ENCODE measurements around the gene JAKMIP2.

The JAKMIP2 gene

GRCh38 chr5:147788023-147788422 lies 5.5 kb upstream of the JAKMIP2 start:
- no peak for DNase-seq

- no peak for DNase-seq
These were observed 3.6 kb upstream of the JAKMIP2 start for GRCh38 chr5:147786142-147786541.

DNA sequence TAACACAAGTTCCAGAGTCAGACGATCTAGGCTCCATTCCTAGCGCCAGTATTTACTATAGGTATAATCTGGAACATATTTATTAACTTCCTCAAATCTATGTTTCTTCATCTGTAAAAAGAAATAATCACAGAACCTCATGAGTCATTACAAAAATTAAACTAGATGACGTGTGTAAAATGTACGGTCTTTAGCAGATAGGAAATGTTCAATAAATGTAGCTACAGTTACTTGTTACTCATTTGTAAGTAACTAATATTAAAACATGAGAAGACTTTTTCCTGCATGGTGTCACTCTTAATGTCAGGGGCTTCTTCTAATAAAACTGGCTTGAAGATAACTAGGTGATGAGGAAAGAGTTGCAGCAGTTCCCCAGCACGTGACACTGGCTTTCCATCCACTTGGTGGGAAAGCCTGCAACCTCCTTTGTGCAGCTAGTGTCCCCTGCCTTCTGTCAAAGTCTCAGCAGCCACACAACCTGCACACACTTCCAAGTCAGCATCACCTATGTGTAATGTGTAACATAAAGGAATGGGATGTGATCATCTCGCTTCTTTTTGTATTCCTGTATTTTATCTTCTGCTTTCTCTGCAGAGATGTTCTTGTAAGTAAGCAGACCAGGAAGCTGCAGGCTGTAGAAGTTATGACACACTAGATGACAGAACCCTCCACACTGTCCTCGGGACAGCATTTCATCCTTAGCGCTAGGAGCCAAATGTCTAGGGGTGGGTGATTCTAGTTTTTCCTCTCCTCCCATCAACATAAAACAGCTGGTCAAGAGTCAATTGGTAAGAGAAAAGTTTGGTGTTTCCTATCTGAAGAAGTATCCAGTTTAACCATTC lies 1.8 kb upstream of the JAKMIP2 start:
- DNase-seq: no peak

DNA sequence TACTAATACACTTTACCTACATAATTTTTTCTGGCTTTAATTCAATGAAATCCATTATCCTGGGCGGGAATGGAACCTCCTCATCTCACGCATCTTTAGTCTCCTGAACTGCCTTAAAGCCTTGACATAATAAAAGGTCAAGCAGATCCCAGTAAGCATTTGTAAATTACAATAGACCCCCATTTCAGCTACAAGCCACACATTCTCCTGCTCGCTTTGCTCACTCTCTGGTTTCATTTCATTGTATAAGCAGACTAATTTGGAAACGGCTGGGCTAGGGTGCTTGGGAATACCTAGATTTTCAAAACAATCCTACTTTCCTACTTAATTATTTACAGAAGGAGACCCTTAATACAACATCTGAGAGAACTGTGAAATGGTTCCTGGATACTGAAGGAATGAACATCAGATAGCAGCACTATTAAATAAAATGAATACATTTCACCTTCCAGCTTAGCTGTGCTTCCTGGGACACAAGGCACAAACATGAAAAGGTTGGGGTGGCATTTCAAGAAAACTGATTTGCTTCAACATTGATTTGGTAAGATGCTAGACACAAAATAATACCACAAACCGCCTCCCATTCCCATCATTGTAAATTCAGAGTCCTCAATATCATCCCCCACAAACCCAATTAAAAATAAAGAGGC lies 1.5 kb downstream of the JAKMIP2 start:
- no peak for DNase-seq

DNA sequence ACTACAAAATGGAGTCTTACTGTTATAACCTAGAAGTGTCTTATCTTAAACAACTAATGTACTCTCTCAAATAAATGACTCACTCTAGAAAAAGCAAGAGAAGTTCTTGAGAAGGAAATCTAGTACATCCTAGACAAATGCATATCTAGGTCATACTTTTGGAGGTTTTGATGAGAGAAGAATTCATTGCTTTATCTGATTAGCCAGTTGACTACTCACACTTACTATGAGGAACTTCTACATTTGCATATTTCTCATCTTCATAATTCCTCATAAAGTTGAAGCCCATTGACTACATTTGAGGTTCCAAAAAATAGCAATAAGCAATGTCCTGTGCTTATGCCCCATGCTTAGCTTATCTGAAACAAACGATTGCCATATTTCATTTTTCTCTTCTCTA lies 2.8 kb downstream of the JAKMIP2 start:
- DNase-seq: no peak

GRCh38 chr5:147776989-147777388 lies 5.5 kb downstream of the JAKMIP2 start:
- DNase-seq: no peak

- no peak for DNase-seq
These were observed 8.9 kb downstream of the JAKMIP2 start for GRCh38 chr5:147773587-147773986.

GRCh38 chr5:147773139-147773538 lies 9.4 kb downstream of the JAKMIP2 start:
- DNase-seq: no peak

- no peak for DNase-seq
These were observed 15.5 kb downstream of the JAKMIP2 start for GRCh38 chr5:147767048-147767447.

DNA sequence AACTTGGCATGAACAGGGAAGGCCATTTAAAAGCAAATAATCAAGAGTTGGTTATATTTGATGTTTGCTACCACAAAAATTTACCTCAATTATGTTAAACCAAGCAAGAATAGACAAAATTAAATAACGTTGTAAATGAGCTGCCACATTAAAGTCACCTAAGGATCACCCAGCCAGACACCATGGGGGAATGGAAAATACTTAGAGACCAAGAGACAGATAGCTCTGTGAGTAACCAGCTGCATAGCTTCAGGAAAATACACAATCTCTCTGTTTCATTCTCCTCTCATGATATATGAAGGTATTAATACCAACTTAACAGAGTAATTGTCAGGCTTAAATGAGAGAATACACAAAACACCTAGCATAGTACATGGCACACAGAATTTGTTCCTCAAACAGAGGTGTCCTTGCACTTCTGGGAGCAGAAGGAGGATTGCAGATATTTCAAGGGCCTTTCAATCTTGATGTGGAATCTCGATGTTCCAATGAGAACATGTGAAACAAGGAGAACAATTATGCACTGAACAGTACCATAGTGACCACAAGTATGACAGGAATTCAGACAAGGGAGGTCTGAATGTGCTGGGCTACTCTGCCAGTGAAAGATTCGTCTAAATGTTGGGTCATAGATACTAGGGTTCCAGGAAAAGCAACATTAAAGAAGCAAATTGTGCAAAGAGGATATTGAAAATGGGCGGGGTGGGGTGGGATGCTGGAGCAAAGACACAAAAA lies 18.6 kb downstream of the JAKMIP2 start:
- no peak for DNase-seq

- DNase-seq: no peak
These were observed 22.2 kb downstream of the JAKMIP2 start for GRCh38 chr5:147760086-147760875.

DNA sequence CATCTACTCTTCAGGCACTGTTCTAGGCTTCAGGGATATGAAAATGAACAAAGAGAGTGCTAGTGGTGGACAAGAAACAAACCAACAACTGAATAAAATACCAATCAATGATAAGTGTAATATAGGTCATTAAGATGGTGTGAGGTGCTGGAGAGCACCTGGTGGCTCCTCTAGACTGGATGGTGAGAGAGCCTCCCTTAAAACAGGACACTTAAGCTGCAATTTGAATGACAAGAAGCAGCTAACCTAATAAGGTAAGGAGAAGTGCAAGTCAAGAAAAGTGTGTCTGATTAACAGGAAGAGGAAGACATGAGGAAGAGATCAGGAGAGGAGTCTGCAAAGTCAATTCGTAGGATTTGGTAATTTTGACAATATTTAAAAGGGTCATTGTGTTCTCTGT lies 23.1 kb downstream of the JAKMIP2 start:
- DNase-seq: no peak

GRCh38 chr5:147756566-147756965 lies 26.0 kb downstream of the JAKMIP2 start:
- DNase-seq: no peak

- DNase-seq: no peak
These were observed 28.0 kb downstream of the JAKMIP2 start for GRCh38 chr5:147754372-147755122.

GRCh38 chr5:147753765-147754164 lies 28.8 kb downstream of the JAKMIP2 start:
- DNase-seq: no peak

DNA sequence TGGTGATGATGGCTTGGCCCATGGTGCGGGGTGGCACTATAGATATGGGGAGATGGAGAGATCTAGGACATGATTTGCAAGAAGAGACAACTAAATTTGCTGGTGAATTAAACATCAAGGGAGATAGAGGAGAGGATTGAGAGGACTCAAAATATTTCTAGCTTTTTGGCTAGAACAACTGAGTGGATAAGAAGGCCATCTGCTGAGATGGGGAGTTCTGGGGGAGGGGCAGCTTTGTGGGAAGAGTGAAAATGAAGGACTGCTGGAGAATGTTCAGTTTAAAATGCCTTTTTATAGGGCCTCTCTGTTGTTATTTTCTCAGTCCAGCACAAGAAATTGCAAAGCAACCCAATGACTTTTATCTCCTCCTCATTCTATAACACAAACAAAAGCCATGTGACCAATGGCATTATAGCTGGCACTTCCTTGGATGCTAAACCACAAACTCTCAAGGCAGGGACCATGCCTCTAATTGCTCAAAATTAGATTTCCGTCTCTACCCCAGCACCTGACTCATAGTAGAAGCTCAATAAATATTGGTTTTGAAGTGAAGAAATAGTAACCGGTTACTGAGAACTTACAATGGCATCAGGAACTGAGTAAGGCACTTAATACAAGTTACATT lies 29.8 kb downstream of the JAKMIP2 start:
- no peak for DNase-seq

DNA sequence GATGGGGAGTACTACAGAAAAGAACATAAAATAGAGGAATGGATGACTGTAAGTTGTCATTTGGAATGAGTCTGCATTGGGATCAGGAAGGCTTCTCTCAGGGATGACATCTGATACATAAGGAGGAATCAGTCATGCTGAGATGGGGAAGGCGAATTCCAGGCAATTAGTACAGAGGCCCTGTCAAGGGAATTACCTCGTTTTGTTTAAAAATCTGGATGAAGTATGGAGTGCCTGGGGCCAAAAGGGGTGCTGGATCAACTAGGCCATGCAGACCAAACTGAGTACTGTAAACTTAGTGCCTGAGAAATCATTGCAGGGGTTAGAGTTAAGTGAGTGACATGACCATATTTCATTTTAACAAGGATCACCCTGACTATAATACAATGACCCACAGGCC lies 30.5 kb downstream of the JAKMIP2 start:
- no peak for DNase-seq

DNA sequence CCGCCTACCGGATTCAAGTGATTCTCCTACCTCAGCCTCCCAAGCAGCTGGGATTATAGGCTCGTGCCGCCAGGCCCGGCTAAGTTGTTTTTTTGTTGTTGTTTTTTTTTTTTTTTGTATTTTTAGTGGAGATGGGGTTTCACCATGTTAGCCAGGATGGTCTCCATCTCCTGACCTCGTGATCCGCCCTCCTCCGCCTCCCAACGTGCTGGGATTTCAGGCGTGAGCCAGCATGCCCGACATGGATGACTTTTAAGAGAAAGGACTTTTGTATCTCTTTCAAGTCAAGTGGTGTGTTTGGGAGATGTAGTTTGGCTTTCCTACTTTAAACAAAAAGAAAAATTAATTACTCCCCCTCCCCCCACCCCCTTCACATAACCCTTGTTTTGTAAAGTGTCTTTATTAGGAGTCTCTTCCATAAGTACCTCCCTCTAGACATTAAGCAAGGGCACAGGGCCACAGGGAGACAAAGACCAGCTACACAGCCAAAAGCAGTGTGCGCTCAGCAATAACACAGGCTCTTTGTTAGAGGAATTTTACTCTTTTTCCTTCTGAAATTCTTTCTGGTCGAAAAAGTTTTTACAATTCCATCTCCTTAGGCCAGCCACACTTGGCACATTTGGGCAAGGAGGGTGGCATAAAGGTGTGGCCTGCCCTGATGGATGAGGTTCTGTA lies 31.2 kb downstream of the JAKMIP2 start:
- no peak for DNase-seq

GRCh38 chr5:147750065-147750464 lies 32.5 kb downstream of the JAKMIP2 start:
- no peak for DNase-seq

GRCh38 chr5:147748590-147748989 lies 33.9 kb downstream of the JAKMIP2 start:
- no peak for DNase-seq

GRCh38 chr5:147746986-147747385 lies 35.5 kb downstream of the JAKMIP2 start:
- DNase-seq: no peak

Data from activated gamma-delta T cell (primary cell).